ENCODE data around the gene ABCD3. TPM values are rescaled to one million over a fixed set of nuclear protein-coding genes. Genes with fewer than 3 reads are reported as not detected.

The ABCD3 gene
- polyA plus RNA-seq, 3 donors: 7.8 to 24.9 (median 21.0) TPM

DNA sequence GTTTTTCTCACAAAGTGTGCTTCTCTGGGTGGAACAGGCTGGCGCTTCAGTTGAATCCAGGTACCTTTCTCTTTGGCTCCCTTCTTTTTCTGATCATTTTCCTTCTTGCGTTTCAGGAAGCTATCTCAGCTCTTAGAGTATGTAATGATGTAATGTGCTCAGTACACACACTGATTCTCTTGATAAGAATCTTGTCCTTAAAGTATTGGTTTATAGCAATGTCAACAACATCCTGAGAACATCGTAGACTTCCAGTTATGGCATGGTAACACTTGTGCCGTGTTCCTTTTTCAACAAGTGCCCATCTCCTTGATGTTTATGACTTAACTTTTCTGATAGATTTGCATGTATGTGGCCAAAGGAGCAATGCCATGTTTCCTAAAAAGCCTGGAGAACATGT, 11.7 kb upstream of the ABCD3 start:
- peaks cover 0 to 2% (median 0%) of the 10 kb centered on the region in 7 donors for H3K9me3 Mint-ChIP-seq
- Histone ChIP-seq H3K4me2 (replicated peaks; ENCODE audit: extremely low read depth, low read length, poor library complexity, severe bottlenecking) (no peak overlapping the region), H3K27me3 (ENCODE audit: control insufficient read depth in 2 of 2, insufficient read depth in 2 of 2, low read length in 2 of 2) (no peaks in the 10 kb centered on the region), H3K79me2 (ENCODE audit: insufficient read depth, low read length) (no peaks in the 10 kb centered on the region), H3K4me3 (replicated peaks in 1 of 3; ENCODE audit: low read depth in 2 of 3, low read length in 3 of 3) (no peak overlapping the region), H3K27ac (ENCODE audit: low read depth in 1 of 2, low read length in 2 of 2) (no peak overlapping the region), H3K36me3 (replicated peaks in 1 of 2; ENCODE audit: control insufficient read depth in 1 of 2, insufficient read depth in 2 of 2, low read length in 2 of 2) (no peaks in the 10 kb centered on the region), H4K20me1 (ENCODE audit: insufficient read depth, low read length) (no peaks in the 10 kb centered on the region), H3K4me1 (ENCODE audit: control insufficient read depth in 1 of 2, insufficient read depth in 2 of 2, low read length in 2 of 2) (peaks cover 10% of the 10 kb centered on the region in 2 donors), H2AFZ (ENCODE audit: insufficient read depth, low read depth, low read length, poor library complexity, severe bottlenecking) (peak overlapping the region; percentile 1), H3K9ac (ENCODE audit: insufficient read depth, low read length, poor library complexity, severe bottlenecking) (no peak overlapping the region), H3K9me3 (replicated peaks in 1 of 2; ENCODE audit: control insufficient read depth in 1 of 2, insufficient read depth in 1 of 2, low read length in 2 of 2) (no peaks in the 10 kb centered on the region)
- H3K4me3 Mint-ChIP-seq: no peak overlapping the region
- TF ChIP-seq, protein P1, sequence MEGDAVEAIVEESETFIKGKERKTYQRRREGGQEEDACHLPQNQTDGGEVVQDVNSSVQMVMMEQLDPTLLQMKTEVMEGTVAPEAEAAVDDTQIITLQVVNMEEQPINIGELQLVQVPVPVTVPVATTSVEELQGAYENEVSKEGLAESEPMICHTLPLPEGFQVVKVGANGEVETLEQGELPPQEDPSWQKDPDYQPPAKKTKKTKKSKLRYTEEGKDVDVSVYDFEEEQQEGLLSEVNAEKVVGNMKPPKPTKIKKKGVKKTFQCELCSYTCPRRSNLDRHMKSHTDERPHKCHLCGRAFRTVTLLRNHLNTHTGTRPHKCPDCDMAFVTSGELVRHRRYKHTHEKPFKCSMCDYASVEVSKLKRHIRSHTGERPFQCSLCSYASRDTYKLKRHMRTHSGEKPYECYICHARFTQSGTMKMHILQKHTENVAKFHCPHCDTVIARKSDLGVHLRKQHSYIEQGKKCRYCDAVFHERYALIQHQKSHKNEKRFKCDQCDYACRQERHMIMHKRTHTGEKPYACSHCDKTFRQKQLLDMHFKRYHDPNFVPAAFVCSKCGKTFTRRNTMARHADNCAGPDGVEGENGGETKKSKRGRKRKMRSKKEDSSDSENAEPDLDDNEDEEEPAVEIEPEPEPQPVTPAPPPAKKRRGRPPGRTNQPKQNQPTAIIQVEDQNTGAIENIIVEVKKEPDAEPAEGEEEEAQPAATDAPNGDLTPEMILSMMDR (IDR thresholded peaks at IDR 0.05): no peak
- H3K27me3 Mint-ChIP-seq (ENCODE audit: low read depth in 3 of 3): peaks cover 1 to 3% (median 1%) of the 10 kb centered on the region in 3 donors
- 80% methylated on average over 2 of the region's 4 CpGs for WGBS (ENCODE audit: insufficient coverage)
- intact Hi-C loops (cut with micrococcal nuclease): no loop called here
- no peak for DNase-seq
- H3K36me3 Mint-ChIP-seq: no peaks in the 10 kb centered on the region
- H3K4me1 Mint-ChIP-seq: peaks cover 9% of the 10 kb centered on the region
- H3K27ac Mint-ChIP-seq: no peak overlapping the region

GRCh38 chr1:94408104-94408830, 9.9 kb upstream of the ABCD3 start:
- Mint-ChIP-seq H3K36me3 (no peaks in the 10 kb centered on the region), H3K27me3 (ENCODE audit: low read depth in 3 of 3) (peaks cover 1 to 3% (median 1%) of the 10 kb centered on the region in 3 donors), H3K4me1 (peaks cover 15% of the 10 kb centered on the region), H3K4me3 (peak overlapping the region in 1 of 2 donors; percentile 40), H3K27ac (no peak overlapping the region), H3K9me3 (peaks cover 0 to 2% (median 0%) of the 10 kb centered on the region in 7 donors)
- Histone ChIP-seq H3K36me3 (replicated peaks in 1 of 2; ENCODE audit: control insufficient read depth in 1 of 2, insufficient read depth in 2 of 2, low read length in 2 of 2) (no peaks in the 10 kb centered on the region), H4K20me1 (ENCODE audit: insufficient read depth, low read length) (no peaks in the 10 kb centered on the region), H3K4me1 (ENCODE audit: control insufficient read depth in 1 of 2, insufficient read depth in 2 of 2, low read length in 2 of 2) (peaks cover 18 to 21% of the 10 kb centered on the region in 2 donors), H3K9ac (ENCODE audit: insufficient read depth, low read length, poor library complexity, severe bottlenecking) (no peak overlapping the region), H3K79me2 (ENCODE audit: insufficient read depth, low read length) (no peaks in the 10 kb centered on the region), H3K27me3 (ENCODE audit: control insufficient read depth in 2 of 2, insufficient read depth in 2 of 2, low read length in 2 of 2) (no peaks in the 10 kb centered on the region), H3K4me2 (replicated peaks; ENCODE audit: extremely low read depth, low read length, poor library complexity, severe bottlenecking) (no peak overlapping the region), H2AFZ (ENCODE audit: insufficient read depth, low read depth, low read length, poor library complexity, severe bottlenecking) (no peak overlapping the region), H3K4me3 (replicated peaks in 1 of 3; ENCODE audit: low read depth in 2 of 3, low read length in 3 of 3) (no peak overlapping the region), H3K9me3 (replicated peaks in 1 of 2; ENCODE audit: control insufficient read depth in 1 of 2, insufficient read depth in 1 of 2, low read length in 2 of 2) (no peaks in the 10 kb centered on the region), H3K27ac (ENCODE audit: low read depth in 1 of 2, low read length in 2 of 2) (no peak overlapping the region)
- intact Hi-C loops (cut with micrococcal nuclease): no loop called here
- WGBS (ENCODE audit: insufficient coverage): 83% methylated on average over 2 of the region's 8 CpGs
- no peak for DNase-seq
- TF ChIP-seq, protein P1 (IDR thresholded peaks at IDR 0.05): no peak
